GM18909 (cell line): ENCODE measurements around the gene EPB41L3.
"Not testable (repeated sequence)": the region's sequence is repeated elsewhere in the genome, so short reads cannot be mapped to it uniquely, and the experiment has no call there.

Source experiments
- ATAC-seq: cut with Tn5 transposase; IDR thresholded peaks from one replicate; pipeline ENCODE4 v1.9.1; 2021; ENCODE audit warnings: mild to moderate bottlenecking; ENCODE audit not compliant: unreplicated experiment, poor library complexity

EPB41L3 gene

DNA sequence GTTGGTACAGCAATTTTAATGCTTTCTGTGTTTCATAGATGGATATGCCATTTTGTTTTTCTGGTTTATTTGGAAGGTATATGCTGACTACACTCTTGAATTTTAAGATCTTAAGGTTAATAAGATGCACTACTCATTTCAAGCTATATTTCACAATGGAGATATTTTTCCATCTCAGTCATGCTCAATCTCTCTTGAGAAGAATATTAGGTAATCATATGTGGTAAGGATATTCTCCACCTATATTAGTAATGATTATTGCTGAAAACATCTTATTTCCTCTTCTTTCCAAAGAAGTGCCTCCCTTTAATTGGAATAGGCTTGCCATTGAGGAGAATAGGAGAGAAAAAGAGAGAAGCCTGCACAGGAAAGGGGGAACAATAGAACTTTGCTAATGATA lies 40.1 kb downstream of the EPB41L3 start:
- no peak for ATAC-seq

DNA sequence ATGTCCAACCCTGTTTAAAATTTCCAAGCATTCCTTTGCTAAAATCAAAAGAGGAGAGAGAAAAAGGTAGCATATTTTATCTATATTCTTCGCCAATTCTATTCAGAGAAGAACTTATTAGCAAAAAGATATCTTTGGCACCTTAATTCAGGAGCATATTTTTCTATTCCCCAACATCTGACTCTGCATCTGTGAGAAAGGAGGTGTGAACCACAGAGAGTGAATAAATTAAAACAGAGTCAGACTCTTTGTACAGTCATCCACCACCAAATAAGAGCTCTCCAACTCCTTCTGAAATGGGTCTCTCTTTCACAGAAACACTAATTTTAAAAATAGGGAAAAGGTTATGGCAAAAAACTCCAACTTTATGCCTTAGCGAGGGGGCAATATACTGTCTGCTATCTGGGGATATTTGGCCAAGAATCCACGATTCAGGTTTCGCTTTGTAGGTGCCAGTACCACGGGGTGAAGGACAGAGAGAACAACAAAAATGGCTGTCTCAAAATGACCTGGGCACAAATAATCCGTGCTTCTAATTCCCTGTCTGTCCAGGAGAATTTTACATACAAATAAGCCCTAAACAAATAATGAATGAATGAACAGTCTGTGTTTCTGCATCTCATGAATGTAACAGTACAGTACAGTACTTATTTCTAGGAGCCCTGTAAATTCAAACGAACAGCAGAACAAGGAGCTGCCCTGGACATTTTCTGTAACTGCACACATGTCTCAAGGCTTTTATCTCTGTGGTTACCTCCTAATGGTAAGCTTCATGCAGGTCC lies 43.4 kb downstream of the EPB41L3 start:
- no peak for ATAC-seq

DNA sequence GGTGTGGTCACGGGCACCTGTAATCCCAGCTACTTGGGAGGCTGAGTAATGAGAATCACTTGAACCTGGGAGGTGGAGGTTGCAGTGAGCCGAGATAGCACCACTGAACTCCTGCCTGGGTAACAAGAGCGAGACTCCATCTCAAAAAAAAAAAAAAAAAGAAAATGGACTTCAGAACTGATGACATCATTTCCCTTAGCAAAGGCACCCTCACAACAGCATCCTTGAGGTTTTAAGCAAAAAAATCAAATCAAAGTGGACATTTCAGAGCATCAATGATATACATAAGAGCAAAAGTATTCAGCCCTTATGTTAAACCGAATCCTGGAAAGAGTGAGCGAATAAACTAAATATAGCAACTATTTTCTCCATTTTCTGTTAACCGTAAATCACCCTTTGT lies 45.3 kb downstream of the EPB41L3 start:
- no peak for ATAC-seq

DNA sequence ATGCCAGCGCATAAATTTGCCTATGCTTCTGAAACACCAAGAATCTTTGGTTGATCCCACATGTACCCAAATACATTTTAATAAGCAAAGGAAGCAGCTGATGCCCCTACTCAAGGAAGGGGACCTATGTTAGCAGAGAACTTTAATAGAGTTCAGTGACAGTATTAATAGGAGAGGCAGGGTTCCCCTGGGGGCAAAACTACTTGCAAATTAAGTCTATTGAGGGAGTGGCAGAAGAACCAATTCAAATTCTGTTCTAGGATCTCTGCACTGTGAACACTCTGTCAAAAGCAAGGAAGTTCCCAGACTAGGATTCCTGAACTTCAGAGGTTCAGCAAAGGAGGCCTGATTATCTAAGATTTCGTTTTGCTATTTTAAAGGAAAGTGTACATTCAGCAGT lies 47.5 kb downstream of the EPB41L3 start:
- no peak for ATAC-seq

DNA sequence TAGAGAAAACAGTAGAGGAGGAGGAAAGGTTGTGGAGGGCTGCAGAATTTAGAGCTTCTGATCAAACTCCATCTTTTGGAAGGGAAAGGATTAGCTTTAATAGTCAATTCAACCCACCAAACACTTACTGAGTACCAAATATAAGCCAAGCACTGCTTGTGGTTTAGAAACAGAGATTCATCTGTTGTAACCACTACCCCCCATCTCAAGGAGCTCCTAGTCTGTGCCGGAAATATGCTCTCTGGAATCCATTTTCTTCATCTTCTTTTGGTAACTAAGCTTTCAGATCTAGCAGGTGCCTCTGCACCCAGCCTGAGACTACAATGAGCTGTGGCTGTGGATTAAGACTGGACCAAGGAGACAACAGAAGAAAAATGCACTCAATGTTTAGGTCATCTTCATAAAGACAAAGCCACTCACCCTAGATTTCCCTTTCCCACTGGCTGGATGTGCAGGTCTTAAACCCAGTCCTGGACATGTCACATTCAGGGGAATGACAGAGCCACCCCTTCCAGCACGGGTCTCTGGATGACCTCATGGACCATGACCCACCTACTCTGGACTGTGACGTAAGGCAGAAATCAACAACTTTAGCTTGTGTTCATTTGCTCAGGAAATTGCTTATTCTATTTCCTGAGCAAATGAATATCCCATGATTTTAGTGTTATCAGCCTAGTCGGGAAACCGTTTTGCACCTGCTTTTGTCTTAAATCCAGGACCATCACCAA lies 52.9 kb downstream of the EPB41L3 start:
- ATAC-seq = no peak

DNA sequence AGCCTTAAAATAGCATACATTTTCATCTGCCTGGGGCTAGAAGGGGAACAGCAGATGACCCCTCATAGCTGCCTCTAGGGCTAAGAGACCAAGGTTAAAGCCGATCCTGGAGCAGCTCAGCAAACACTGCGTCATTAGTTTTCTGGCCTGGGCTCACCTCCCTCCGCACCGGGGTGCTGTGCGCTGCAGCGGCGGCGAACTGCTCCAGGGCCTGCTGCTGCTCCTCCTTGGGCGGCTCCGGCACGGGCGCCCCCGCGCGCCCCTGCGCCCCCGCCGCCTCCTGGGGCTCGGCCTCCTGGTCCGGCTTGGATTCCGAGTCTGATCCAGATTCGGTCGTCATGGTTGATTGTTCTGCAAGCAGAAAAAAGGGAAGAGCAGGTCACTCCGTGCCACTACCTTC lies 55.0 kb downstream of the EPB41L3 start:
- ATAC-seq = no peak

DNA sequence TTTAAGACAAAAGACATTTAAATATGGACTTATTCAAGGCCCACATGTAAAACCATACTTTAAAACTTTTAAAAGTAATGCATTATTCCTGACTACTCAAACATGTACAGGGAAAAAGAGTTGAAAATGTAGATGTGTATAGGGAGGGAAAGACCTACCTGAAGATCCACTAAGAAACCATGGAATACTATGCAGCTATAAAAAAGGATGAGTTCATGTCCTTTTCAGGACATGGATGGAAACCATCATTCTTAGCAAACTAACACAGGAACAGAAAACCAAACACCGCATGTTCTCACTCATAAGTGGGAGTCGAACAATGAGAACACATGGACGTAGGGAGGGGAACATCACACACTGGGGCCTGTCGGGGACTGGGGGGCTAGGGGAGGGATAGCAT lies 55.8 kb downstream of the EPB41L3 start:
- not testable (repeated sequence) for ATAC-seq

DNA sequence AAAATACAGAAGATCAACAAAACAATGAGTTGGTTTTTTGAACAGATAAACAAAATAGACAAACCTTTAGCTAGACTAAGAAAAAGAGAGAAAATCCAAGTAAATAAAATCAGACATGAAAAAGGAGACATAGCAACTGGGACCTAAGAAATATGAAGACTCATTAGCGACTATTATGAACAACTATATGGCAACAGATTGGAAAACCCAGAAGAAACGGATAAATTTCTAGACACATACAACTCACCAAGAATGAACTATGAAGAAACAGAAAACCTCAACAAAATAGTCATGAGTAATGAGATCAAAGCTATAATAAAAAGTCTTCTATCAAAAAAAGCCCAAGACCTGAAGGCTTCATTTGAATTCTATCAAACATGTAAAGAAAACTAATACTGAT lies 59.3 kb downstream of the EPB41L3 start:
- no peak for ATAC-seq

DNA sequence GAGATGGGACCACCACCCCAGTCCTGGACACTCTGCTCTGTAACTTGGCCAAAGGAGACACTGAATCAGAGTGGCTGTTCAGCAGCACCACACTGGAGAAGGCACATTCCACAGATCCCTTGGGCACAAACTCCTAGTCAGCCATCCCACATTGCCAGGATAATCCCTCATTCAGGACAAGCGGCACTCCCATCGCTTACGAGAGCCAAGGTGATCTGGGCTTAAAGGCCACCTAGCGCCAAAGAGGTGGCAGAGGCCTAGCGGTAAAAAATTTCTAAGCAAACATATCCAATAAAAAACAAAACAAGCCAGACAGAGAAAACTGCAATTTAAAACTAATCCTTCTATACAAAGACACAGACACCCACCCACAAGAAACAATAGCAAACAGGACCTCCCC lies 62.2 kb downstream of the EPB41L3 start:
- no peak for ATAC-seq

DNA sequence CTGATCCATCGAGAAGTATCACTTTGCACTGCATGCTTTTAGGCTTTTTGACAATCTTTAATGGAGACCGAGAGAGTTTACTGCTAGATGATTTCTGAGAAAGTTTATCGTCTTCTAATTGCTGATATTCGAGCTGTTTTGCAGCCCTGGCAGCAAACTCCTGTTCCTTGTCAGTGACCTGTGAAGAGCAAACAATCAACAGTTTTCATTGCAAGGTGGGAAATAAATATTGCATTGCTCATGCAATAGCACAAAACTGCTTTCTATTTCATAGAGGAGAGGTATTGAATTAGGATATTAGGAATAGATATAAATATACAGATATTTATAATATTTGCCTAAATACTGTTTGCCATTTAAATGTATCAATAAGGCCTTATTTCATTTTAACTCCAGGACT lies 65.5 kb downstream of the EPB41L3 start:
- no peak for ATAC-seq

DNA sequence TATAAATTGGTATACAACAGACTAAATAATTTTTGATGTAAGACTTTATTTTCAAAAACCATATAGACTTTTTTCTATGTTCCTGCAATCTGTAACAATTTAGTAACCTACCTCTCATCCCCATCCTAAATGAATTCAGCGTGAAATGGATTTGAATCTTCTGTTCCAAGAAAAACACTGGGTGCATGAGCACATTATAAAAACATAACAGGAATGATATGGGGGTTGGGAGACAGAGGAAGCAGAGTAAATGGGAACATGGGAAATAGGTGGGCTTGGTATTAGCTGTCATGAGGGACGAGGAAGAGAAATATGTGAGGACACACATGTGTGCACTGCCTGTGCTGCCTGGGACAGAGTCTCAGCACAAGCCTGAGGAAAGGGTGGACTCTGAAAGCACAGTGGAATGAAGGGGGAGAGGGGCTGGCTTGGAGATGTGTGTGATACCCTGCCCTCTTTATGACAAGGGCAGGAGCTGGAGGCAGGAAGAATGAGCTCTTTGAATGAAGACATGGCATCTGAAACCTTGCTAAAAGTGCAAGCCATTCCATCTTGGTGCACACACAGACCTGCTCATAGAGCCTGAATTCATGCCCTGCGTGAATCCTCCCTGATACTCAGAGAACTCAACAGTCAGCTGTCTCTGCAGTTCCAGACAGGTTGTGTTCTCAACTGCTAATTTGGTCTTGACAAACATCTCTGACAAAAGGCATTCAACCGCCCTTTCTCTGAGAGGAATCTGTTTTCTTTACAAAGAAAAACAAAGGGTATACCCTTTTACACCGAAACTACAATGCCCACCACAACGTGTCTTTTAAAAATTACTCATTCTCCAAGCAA lies 66.6 kb downstream of the EPB41L3 start:
- ATAC-seq = no peak

DNA sequence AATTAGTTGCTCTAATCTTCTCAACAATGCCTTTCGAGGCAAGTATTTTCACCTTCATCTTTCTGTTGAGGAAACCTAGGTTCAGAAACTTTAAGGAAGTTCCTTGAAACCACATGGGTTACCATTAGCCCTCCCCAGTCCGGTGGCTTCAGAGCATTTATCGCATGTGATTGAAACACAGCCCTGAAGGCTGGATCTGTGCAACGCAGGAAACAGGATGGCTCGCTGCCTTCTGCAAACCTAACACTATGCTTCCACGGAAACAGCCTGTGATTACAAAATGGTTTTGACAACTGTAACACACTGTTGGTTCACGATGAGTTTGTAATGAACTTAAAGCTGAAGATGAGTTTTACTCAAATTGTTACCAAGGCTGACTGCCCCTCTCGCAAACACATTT lies 68.5 kb downstream of the EPB41L3 start:
- no peak for ATAC-seq

DNA sequence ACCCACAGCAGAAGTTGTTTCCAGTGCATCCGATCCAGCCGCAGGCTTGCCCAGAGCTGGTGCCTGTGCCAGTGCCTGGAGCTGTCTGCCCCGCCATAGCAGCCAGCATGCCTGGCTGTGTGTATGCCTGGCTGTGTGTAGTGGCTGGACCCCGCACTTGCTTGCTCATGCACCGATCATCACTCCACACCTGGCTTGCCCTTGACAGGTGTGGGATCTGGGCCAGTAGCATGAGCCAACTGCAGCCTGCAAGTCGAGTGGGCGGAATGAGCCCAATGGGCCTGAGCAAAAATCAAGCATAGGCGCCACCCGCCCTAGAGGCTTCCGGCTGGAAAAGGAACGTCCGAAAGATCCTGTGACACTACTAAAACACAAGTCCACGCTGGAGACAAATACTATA lies 74.5 kb downstream of the EPB41L3 start:
- no peak for ATAC-seq

DNA sequence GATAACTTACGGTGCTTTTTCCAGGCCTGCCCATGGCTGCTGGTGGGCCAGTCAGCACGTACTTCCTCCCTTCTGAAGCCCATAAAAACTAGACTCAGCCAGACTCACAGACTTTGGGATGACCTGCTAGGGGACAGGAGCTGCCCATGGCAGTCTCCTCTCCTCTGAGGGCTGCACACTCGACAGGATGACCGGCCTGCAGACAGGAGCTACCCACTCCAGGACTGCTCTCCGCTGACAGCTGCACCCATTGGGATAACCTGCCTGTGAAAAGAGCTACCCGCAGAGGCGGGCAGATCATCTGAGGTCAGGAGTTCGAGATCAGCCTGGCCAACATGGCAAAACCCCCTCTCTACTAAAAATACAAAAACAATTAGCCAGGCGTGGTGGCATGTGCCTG lies 75.4 kb downstream of the EPB41L3 start:
- no peak for ATAC-seq

DNA sequence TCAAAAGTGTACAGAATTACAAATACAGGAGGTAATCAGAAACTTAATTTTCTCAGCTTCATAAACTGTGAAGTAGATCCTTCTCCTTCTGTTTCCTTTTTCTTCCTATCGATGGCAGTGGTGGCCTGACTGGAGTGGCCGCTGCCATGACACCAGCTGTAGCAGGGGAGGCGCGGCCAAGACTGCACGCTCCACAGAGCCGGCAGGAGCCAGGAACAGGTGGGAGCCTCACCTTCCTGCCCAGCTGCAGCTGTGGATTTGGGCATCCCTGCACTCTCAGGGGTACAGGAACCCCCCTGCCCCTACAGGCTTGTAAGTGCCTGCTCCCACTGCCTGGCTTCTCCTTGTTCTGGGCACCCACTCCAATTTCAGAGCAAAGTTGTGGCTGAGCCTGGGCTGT lies 76.1 kb downstream of the EPB41L3 start:
- ATAC-seq = no peak

DNA sequence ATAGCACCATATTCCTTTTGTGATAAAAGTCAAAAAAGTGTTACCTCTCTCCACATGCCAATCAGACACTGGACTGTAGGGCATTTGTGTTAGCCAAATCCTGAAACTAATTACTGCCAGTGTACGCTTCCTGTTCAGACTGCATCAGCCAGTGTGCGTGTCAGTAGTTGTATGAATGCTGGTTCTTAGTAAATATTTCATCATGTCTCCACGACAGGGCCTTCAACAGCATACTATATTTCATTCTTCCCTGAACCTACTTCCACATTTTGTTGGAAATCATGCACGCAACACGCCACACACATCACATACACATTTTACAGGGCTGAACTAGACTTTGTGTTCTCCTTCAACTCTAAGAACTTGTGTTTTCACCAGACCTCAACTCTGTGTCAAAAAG lies 77.5 kb downstream of the EPB41L3 start:
- no peak for ATAC-seq

DNA sequence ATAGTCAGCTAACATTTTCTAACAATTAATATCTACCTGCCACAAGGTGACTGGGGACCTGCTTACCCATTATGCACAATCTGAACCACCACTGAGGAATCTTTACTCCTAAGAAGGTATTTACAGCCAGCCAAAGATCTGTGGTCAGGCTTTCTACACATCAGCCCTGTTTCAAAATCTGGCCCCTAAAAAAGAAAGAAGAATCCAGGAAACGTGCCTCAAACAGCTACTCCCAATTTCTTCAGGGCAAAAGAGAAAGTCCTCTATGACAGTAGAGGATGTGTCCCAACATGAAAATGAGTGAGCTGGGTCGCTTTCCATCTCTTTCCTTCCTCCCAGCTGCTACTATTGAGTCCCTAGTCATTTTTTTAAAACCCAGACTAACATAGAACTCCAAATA lies 79.5 kb downstream of the EPB41L3 start:
- ATAC-seq = no peak

DNA sequence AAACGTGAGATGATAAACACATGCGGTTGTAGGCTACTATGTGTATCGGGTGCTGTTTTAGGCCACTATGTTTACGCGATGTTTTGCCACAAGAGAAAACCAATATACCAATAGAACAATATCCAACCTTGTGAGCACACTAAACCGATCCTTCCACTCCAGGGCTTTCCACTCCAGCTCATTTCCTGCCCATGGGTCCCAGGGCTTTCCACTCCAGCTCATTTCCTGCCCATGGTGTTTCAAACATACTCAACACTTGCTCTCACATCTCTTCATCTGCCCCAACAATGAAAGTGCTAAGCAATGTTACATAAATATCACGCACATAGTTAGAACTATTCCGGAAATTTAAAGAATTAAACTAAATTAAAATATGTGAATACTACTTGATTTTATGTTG lies 80.0 kb downstream of the EPB41L3 start:
- no peak for ATAC-seq

DNA sequence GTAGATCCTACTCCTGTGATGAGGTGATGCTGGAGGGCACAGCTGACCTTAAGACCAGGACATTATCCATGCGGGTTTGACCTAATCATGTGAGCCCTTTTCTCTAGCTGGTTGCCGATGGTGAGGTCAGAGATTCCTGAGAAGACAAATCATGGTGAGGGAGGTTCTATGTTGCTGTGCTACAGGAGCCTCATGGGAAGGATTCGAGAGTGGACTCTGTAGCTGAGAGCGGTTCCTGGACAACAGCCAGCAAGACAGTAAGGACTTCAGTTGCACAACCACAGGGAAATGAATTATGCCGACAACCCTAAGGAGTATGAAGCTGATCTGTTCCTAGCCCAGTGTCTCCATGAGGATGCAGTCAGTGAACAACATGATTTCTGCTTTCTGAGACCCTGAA lies 80.4 kb downstream of the EPB41L3 start:
- ATAC-seq = no peak

DNA sequence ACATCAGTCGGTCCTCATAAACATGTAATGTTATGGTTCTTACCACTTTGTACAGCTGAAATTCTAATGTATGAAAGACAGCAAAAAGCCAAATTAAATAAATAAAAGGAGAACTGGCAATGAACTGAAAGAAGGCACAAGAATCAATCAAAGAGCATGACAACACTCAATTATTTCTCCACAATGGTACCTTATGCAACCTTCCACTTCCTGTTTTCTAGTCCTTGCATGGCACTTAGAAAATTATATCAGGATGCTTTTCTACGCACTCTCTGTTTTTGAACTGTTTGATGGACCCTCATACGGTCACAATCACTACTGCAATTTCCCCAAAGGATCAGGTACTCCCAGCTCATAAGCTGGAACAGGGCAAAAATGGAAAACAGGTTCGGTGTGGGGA lies 81.6 kb downstream of the EPB41L3 start:
- ATAC-seq = no peak

DNA sequence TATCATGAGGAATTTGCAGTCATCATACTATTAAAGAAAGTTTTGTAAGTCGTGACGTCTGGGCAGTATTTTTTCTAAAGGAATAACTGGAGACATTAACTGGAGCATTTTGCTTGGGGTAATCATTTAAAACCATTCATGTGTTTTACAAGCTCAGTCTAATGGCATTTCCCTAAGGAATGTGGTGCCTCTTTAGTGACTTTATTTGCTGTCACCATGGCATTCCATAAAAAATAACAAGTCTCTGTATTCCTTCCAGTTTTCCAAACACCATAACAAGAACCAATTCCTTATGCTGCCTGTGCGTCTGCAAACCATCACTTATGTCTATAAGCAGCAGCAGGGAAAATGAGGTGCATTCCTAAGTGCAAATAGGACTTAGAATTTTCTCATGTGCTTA lies 82.8 kb downstream of the EPB41L3 start:
- no peak for ATAC-seq
